Astrocyte (in vitro differentiated cells and primary cell): ENCODE results near the gene SYCP2. TPM values are rescaled to one million over a fixed set of nuclear protein-coding genes. Genes with fewer than 3 reads are reported as not detected.

ENCODE experiments used
- DNase-seq: peaks from one replicate; pipeline ENCODE4 v3.0.0-alpha.2; 2010; ENCODE audit warnings: low read depth
- FAIRE-seq: peaks from 2 replicates; lab custom pipeline; 2011; peaks lifted over from hg19 to GRCh38; lab: Jason Lieb, UNC
- H2AFZ ChIP-seq: 2 replicates; pipeline ENCODE4 v1.6.0; 2012; ENCODE audit warnings: low read depth, low read length, inconsistent platforms
- H3K27ac ChIP-seq: 2 replicates; pipeline ENCODE4 v1.5.1; 2011; ENCODE audit warnings: low read depth, low read length, inconsistent platforms
- H3K27me3 ChIP-seq: 2 replicates; pipeline ENCODE4 v1.6.0; 2011; ENCODE audit warnings: low read length, inconsistent platforms; ENCODE audit not compliant: insufficient read depth
- H3K36me3 ChIP-seq: 2 replicates; pipeline ENCODE4 v1.5.1; 2011; ENCODE audit warnings: low read length, inconsistent platforms; ENCODE audit not compliant: insufficient read depth
- H3K4me1 ChIP-seq: 2 replicates; pipeline ENCODE4 v1.5.1; 2011; ENCODE audit warnings: low read length, inconsistent platforms; ENCODE audit not compliant: insufficient read depth
- H3K4me2 ChIP-seq: 2 replicates; pipeline ENCODE4 v1.6.0; 2012; ENCODE audit warnings: low read length, inconsistent platforms
- H3K4me3 ChIP-seq: 2 replicates; pipeline ENCODE4 v1.5.1; 2011; ENCODE audit warnings: low read depth, mild to moderate bottlenecking, low read length, inconsistent platforms; ENCODE audit not compliant: insufficient read depth
- H3K79me2 ChIP-seq: 2 replicates; pipeline ENCODE4 v1.6.0; 2012; ENCODE audit warnings: mild to moderate bottlenecking, low read length, inconsistent platforms; ENCODE audit not compliant: insufficient read depth
- H3K9ac ChIP-seq: 2 replicates; pipeline ENCODE4 v1.6.0; 2012; ENCODE audit warnings: mild to moderate bottlenecking, low read length, inconsistent platforms
- H3K9me3 ChIP-seq: 2 replicates; pipeline ENCODE4 v1.5.1; 2012; ENCODE audit warnings: low read depth, mild to moderate bottlenecking, low read length, inconsistent platforms; ENCODE audit not compliant: insufficient read depth
- H4K20me1 ChIP-seq: 2 replicates; pipeline ENCODE4 v1.6.0; 2012; ENCODE audit warnings: low read length, inconsistent platforms; ENCODE audit not compliant: insufficient read depth
- H3K27ac Mint-ChIP-seq: one replicate; pipeline ENCODE4 v1.8.0; 2021; ENCODE audit warnings: mild to moderate bottlenecking, mixed read lengths; ENCODE audit not compliant: unreplicated experiment
- H3K27me3 Mint-ChIP-seq: one replicate; pipeline ENCODE4 v1.8.0; 2021; ENCODE audit warnings: low read depth, mixed read lengths; ENCODE audit not compliant: unreplicated experiment
- H3K36me3 Mint-ChIP-seq: one replicate; pipeline ENCODE4 v1.8.0; 2021; ENCODE audit warnings: low read depth, mixed read lengths; ENCODE audit not compliant: unreplicated experiment
- H3K4me1 Mint-ChIP-seq: one replicate; pipeline ENCODE4 v1.8.0; 2021; ENCODE audit warnings: low read depth, mixed read lengths; ENCODE audit not compliant: unreplicated experiment
- H3K4me3 Mint-ChIP-seq: one replicate; pipeline ENCODE4 v1.8.0; 2021; ENCODE audit warnings: mild to moderate bottlenecking, moderate library complexity, mixed read lengths; ENCODE audit not compliant: unreplicated experiment
- H3K9me3 Mint-ChIP-seq: one replicate; pipeline ENCODE4 v1.8.0; 2021; ENCODE audit warnings: mild to moderate bottlenecking, mixed read lengths; ENCODE audit not compliant: unreplicated experiment
- CTCF ChIP-seq: IDR thresholded peaks from 2 replicates; pipeline ENCODE4 v1.5.1; 2011; ENCODE audit warnings: low read depth, mild to moderate bottlenecking, inconsistent platforms, low read length, moderate library complexity; ENCODE audit not compliant: insufficient read depth
- EZH2 ChIP-seq: IDR thresholded peaks from 2 replicates; pipeline ENCODE4 v1.6.1; 2012; ENCODE audit warnings: mild to moderate bottlenecking, low read length, inconsistent platforms; ENCODE audit not compliant: insufficient read depth
- total RNA-seq: library from RNA; stranded (reverse); gene quantifications from 2 replicates; pipeline ENCODE4 v1.2.1, GENCODE V29; 2021

SYCP2 gene
- total RNA-seq, 1 donor from 2014 or later = 0.27 TPM

GRCh38 chr20:59863058-59863457 is 70.4 kb downstream of the SYCP2 start:
- no peaks in the 10 kb centered on the region for H3K9me3 Mint-ChIP-seq
- TF ChIP-seq EZH2 (no peak), CTCF (no peak)
- H3K27me3 Mint-ChIP-seq = no peaks in the 10 kb centered on the region

GRCh38 chr20:59861401-59861800 is 72.0 kb downstream of the SYCP2 start:
- FAIRE-seq = no peak
- Mint-ChIP-seq H3K27ac (no peak overlapping the region), H3K36me3 (no peaks in the 10 kb centered on the region), H3K4me3 (no peak overlapping the region), H3K27me3 (no peaks in the 10 kb centered on the region), H3K9me3 (peaks cover 4% of the 10 kb centered on the region), H3K4me1 (no peaks in the 10 kb centered on the region)
- Histone ChIP-seq H4K20me1 (no peaks in the 10 kb centered on the region), H3K9me3 (no peaks in the 10 kb centered on the region), H3K27ac (no peak overlapping the region), H3K4me2 (no peak overlapping the region), H3K36me3 (no peaks in the 10 kb centered on the region), H3K79me2 (no peaks in the 10 kb centered on the region), H3K9ac (no peak overlapping the region), H3K27me3 (no peaks in the 10 kb centered on the region), H3K4me1 (no peaks in the 10 kb centered on the region), H3K4me3 (no peak overlapping the region), H2AFZ (no peak overlapping the region)
- DNase-seq = no peak
- TF ChIP-seq EZH2 = no peak
- no peak for TF ChIP-seq CTCF

More at GRCh38 chr20:59863058-59863457, 70.4 kb downstream of the SYCP2 start:
- no peak overlapping the region for H3K4me3 Mint-ChIP-seq
- H3K4me3 ChIP-seq = no peak overlapping the region
- DNase-seq (no peak), FAIRE-seq (no peak)
- no peak overlapping the region for H3K9ac ChIP-seq
- no peak overlapping the region for H3K27ac Mint-ChIP-seq
- H3K27ac ChIP-seq = no peak overlapping the region
- H2AFZ ChIP-seq = no peak overlapping the region
- H3K79me2 ChIP-seq = no peaks in the 10 kb centered on the region
- H3K4me1 ChIP-seq = no peaks in the 10 kb centered on the region
- H3K36me3 Mint-ChIP-seq = no peaks in the 10 kb centered on the region
- H4K20me1 ChIP-seq = no peaks in the 10 kb centered on the region
- no peaks in the 10 kb centered on the region for H3K36me3 ChIP-seq
- no peak overlapping the region for H3K4me2 ChIP-seq
- no peaks in the 10 kb centered on the region for H3K27me3 ChIP-seq
- H3K9me3 ChIP-seq = no peaks in the 10 kb centered on the region
- peaks cover 3% of the 10 kb centered on the region for H3K4me1 Mint-ChIP-seq

GRCh38 chr20:59858425-59858824 is 75.0 kb downstream of the SYCP2 start:
- Mint-ChIP-seq H3K36me3 (no peaks in the 10 kb centered on the region), H3K27me3 (no peaks in the 10 kb centered on the region), H3K27ac (no peak overlapping the region), H3K4me3 (no peak overlapping the region), H3K4me1 (no peaks in the 10 kb centered on the region), H3K9me3 (peaks cover 12% of the 10 kb centered on the region)
- Histone ChIP-seq H4K20me1 (no peaks in the 10 kb centered on the region), H3K9ac (no peak overlapping the region), H3K4me3 (no peak overlapping the region), H3K9me3 (no peaks in the 10 kb centered on the region), H2AFZ (no peak overlapping the region), H3K4me1 (no peaks in the 10 kb centered on the region), H3K4me2 (no peak overlapping the region), H3K79me2 (no peaks in the 10 kb centered on the region), H3K27me3 (no peaks in the 10 kb centered on the region), H3K27ac (no peak overlapping the region), H3K36me3 (no peaks in the 10 kb centered on the region)
- no peak for DNase-seq
- TF ChIP-seq CTCF (no peak), EZH2 (no peak)
- FAIRE-seq = no peak
